GM21619 (cell line): ENCODE data around the gene FDX2.
"Not testable (repeated sequence)": the region's sequence is repeated elsewhere in the genome, so short reads cannot be mapped to it uniquely, and the experiment has no call there.

Experiments used
- ATAC-seq: cut with Tn5 transposase; IDR thresholded peaks from one replicate; pipeline ENCODE4 v1.9.1; 2021; ENCODE audit not compliant: unreplicated experiment

FDX2 gene

DNA sequence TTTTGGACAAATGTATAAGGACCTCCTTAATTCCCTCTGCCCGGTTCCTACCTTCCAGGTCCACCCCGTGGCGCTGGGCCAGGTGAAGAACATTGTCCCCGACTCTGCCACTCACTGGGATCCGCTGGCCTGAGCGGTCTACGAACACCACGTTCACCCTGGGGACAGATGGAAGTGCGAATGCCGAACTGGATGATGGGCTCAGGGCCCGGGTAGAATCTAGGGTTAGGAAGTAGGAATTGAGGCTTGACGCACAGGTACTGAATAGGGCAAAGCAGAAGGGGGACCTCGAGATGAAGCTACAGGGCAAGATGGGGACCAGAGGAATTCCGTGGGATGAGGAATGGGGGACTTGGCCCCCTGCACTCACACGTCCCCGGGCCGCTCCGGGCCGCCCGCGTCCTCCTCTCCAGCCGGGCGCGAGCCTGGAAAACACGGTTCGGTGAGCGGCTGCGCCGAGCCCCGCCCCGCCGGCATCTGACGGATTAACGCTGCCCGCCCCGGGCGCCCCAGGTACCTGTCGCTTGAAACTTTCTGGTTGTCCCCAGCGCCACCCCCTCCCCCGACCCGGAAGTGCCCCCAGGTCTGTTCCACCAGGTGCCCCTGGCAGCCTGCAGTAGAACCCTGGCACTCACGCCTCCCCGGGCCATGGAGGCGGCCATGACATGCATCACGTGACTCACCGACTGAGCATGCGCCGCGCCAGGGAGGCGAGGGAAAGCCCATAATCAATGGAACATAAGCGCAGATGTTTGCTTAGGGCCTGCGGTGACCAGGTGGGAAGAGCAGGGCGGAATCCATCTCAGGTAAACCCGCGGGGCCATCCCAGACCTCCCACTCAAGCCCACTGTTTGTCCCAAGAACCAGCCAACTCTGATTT, at the start of gene FDX2:
Gene FDX2 (minus strand): TSS at position 681 of the 880 bp plus-strand sequence. CDS start 19 bp downstream, at position 662.
- ATAC-seq = no peak

DNA sequence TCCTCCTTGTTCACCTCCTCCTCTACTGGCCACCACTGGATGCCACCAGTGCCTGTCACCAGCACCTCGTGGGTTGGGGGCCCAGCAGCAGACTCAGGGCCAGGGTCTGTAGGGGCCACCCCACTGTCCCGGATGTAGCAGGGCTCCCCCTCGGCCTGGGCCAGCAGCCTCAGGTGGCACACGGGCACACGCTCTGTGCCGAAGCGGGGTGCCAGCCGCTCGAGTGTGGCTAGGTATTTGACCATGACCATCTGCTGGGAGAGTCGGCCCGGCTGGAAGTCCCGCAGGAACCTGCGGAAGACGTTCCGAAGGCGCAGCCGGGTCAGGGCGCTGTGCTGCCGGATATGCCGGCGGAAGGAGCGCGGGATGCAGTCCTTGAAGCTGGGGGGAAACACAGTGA, 49.7 kb upstream of the FDX2 start:
- no peak for ATAC-seq

DNA sequence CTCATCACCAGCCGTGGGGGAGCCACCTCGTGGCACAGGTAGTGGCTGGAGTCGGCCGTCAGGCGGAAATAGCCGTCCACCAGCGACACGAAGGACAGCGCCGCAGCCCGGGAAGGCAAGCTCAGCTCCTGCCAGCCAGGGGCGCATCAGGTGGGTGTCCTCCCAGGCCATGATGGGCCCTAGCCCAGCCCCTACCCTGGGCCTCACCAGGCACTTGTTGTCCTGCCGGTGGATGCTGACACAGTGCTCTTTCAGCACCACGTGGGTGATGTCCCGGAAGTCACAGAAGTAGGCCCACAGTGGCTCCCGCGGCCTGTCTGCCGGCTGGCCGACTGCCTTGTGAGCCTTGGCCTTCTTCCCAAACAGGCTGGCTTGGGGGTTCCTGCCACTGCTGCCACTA, 48.8 kb upstream of the FDX2 start:
- no peak for ATAC-seq

DNA sequence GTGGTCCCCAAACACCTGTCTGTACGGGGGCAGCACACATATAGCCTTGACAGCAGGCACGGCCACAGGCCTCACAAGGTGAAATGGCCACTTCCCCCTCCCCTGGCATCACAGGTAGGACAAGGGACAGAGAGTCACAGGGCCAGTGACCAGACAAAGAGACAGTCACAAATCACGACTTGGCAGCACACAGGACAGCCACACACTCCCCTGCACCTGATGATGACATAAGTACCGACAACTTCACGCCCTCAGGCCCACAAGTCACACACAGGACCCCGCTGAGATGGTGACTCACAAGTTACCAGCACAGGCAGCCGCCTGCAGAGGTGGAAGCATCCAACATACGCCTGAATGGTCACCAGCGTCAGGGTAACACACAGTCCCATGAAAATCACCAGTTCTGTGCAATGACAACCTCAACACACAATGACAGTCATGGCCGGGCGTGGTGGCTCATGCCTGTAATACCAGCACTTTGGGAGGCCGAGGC, 48.0 kb upstream of the FDX2 start:
- no peak for ATAC-seq

DNA sequence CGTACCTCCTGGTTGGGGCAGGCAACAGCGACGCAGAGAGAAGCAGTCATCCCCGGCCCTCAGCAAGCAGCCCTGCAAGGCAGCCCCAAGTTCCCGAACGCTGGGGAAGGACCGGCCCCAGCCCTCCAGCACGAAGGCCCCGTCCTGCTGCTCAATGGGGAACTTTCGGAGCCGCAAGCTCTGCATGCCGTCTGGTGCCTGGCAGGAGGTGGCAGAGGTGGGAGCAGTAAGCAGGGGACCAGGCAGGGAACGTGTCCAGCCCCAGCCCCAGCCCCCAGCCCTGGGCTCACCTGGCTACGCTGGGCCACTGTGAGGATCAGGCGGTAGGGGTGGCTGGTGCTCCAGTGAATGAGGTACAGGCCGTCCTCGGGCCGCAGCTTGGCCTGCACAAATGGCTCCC, 46.4 kb upstream of the FDX2 start:
- ATAC-seq = no peak

DNA sequence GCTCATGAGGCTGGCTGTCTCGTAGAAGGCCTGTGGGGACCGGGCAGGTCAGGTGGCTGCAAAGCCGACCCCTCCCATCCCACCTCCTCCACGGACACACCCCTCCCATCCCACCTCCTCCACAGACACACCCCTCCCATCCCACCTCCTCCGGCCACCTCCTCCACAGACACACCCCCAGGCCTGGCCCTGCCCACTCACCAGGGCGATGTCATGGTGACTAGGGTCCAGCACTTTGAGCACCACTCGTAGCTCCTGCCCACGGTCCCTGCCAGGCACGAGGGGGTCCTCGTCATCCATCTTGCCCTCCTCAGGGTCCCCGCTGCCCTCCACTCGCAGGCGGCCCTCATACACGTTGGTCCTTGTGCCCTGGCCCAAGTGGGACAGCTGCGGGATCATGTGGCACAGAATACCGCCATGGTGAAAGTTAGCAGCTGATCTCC, 45.8 kb upstream of the FDX2 start:
- ATAC-seq = no peak

DNA sequence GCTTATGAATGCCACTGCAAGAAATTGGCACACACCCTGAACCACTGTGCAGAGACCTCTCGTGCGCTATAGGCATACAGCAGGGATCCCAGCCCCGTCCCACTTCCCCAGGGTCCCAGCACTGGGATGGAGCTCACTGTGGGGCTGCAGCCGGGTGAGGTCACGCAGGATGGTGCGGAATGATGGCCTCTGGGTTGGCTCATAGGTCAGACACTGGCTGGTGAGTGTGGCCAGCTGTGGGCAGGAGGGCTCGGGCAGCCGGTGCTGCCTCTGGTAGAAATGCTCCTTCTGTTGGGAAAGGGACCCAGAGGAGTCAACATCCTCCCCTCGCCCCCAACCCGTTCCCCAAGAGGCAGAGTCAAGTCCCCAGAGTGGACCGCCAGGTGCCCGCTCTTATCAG, 40.6 kb upstream of the FDX2 start:
- no peak for ATAC-seq

DNA sequence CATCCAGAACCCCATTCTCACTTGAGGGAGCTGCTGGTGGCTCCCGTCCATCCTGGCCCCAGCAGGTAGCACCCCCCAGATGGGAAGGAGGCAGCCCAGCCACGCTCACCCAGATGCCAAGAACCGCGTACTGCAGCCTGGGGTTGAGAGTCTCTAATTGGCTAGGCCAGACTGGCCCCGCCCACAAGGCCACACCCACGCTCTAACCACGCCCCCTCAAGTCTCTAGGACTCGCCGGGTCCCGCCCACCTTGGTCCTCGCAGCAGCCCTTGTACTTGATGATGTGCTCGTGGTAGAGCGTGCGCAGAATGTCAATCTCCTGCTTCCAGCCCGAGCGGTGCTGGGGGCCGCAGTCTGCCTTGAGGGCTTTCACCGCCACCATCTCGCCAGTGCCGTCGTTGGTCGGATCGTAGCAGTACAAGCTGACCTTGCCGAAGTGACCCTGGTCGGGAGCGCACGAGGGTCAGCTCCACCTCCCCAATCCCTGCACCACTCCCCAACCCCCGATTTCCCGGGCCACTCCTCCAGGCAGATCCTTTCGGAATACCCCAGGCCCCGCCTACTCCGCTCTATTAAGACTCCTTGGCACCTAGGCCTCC, 38.1 kb upstream of the FDX2 start:
- no peak for ATAC-seq

DNA sequence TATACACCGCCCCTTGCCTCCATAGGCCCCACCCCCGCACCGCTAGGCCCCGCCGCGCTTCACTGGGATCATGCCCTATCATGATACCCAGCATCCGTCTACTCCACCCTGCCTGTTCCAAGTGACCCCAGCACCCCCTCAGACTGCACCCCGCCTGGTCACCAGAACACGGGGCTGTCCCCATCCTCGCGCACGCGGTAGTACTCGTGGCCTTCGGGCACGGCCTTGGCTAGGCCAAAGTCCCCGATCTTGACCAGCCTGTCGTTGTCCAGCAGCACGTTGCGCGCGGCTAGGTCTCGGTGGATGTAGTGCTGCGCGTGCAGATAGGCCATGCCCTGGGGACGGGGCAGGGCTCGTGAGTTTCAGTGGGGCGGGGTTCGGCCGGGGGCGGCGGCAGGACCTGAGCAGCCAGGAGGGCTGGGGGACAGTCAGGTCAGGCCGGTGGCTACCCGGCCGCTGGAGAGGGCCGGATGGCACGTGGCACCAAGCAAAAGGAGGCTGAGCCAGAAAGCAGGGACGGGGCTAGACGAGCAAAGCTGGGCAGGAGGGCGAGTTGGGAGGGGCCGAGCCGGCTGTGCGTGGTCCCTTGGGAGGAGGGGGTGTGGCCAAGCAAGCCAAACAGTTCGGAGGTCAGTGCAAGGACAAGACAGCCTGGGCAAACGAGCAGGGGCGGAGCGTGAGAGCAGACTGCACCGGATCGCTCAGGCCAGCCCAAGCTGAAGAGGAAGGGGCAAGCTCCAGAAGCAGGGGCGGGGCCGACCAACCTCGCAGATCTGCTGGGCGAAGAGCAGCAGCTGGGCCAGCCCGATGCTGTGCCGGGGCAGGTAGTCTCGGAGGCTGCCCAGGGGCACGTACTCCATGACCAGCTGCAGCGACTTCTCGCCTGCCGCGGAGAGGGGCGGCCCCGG, 37.2 kb upstream of the FDX2 start:
- no peak for ATAC-seq

DNA sequence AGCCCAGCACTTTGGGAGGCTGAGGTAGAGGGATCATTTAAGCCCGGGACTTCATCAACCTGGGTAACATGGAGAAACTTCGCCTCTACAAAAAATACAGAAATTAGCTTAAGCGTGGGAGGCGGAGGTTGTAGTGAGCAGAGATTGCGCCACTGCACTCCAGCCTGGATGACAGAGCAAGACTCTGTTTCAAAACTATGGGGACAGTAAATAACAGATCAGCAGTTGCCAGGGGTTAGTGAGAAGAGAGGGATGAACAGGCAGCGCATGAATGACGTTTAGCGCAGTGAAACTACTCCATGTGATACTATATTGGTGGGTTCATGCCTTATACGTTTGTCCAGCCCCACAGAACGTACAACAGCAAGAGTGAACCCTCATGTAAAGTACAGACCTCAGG, 30.7 kb upstream of the FDX2 start:
- no peak for ATAC-seq

DNA sequence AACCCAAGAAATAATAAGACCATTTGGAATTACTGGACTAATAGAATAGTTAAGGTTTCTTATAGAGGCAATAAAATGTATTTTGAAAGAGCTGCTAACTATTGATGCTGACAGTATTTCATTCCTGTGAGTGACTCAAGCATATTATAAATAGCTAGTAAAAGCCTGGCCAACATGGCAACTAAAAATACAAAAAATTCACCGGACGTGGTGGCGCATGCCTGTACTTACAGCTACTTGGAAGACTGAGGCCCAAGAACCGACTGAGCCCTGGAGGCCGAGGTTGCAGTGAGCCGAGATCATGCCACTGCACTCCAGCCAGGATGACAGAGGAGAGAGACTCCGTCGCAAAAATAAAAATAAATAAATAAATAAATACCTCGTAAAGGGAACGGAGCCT, 29.0 kb upstream of the FDX2 start:
- no peak for ATAC-seq

DNA sequence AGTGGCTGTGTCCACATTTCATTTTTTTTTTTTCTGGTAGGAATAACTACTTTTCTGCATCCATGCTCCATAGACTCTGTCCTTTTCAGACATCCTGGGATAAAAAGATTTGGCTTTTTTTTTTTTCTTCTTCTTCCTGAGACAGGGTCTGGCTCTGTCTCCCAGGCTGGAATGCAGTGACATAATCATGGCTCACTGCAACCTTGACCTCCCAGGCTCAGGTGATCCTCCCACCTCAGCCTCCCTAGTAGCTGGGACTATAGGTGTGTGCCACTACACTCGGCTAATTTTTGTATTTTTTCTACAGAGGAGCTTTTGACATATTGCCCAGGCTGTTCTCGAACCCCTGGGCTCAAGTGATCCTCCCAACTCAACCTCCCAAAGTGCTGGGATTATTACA, 27.7 kb upstream of the FDX2 start:
- ATAC-seq = no peak

DNA sequence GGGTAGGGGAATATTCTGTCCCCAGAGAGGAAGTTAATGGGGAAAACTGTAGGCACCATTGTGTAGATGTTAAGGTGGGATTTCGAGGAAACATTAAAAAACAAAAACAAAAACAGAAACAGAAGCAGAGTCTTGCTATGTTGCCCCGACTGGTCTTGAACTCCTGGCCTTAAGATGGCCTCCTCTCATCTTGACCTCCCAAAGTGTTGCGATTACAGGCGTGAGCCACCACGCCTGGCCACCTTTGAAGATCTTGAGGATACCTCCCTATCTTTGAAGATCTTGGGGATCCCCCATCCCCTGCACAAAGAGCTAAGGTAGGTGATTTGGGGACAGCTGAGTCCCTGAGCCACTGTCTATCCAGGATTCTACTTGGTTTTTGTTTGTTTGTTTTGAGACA, 24.2 kb upstream of the FDX2 start:
- ATAC-seq = no peak

DNA sequence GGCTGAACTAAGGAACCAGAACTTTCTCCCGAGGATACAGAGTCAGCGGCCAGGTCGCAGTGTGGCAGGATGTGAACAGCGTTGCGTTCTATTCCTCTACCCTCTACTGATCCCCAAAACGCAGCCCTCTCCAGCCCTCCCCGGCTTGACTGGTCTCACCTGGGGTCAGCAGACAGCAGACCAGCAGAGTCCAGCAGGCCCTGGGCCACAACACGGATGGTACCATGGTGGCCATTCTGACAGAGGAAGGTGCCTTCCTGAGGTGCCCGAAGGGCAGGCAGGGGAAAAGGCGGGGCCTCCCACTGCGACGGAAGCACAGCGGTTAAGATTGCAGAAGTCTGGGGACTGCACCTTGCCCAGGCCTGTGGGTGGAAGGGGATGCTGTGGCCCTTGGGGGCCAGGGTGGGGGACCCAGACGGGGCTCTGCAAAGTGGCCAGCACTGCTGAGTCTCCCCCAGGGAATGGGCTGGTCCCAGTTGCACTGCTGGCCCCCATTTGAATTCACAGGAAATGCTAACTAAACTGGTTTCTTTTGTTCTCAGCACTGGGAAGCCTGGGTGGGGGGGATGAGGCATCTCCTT, 23.7 kb upstream of the FDX2 start, which contains the start of gene ICAM3:
Gene ICAM3 (minus strand): TSS at position 245 of the 581 bp plus-strand sequence. CDS start 10 bp downstream, at position 235.
- peak; percentile 72 for ATAC-seq

DNA sequence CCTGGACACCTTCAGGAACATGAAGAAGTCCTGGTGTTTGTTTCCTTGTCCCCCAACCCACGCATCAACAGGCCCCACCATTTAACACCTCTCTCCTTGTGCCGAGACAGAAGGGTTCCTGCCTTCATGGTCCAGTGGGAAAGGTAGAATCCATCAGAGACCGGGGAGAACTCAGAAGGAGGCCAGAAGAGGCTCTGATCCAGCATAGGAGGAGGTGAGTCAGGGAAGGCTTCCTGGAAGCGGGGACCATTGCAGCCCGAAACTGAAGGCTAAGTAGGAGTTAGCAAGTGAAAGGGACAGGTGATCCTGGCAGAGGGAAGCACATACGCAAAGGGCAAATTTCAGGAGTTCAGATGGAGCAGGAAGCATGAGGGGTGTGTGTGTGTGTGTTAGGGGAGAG, 23.1 kb upstream of the FDX2 start:
- ATAC-seq = peak; percentile 8

DNA sequence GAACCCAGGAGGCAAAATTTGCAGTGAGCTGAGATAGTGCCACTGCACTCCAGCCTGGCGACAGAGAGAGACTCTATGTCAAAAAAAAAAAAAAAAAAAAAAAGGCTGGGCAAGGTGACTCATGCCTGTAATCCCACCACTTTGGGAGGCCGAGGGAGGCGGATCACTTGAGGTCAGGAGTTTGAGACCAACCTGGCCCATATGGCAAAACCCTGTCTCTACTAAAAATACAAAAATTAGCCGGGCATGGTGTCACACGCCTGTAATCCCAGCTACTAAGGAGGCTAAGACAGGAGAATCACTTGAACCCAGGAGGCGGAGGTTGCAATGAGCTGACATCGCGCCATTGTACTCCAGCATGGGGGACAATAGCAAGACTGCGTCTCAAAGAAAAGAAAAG, 20.9 kb upstream of the FDX2 start:
- ATAC-seq = not testable (repeated sequence)

DNA sequence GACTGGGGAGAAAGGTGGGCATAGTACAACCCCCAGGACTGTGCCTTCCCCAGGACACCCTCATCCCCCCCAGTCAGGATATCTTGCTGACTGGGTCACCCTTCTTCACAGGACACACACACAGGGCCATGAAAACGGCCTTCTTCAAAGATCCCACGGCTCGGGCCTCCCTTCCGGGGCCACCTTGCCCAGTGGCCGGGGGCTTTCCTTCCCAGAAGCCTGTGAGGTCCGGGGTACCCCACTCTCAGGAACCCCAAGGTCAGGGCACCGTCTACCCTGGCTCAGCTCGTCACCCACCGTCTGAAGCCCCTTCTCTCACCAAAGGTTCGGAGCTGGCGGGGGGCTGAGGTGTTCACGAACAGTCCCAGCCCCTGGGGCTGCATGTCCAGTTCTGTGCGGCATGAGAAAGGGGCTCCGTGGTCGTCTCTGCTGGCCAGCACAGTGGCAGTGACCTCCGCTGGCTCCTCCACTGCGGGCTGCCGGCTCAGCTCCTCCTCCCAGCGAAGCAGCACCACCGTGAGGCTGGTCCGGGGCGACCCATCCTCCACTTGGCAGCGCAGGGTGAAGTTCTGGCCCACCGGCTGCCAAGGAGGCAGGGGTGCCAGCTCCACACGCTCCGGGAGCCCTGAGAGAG, 19.7 kb upstream of the FDX2 start:
- no peak for ATAC-seq

DNA sequence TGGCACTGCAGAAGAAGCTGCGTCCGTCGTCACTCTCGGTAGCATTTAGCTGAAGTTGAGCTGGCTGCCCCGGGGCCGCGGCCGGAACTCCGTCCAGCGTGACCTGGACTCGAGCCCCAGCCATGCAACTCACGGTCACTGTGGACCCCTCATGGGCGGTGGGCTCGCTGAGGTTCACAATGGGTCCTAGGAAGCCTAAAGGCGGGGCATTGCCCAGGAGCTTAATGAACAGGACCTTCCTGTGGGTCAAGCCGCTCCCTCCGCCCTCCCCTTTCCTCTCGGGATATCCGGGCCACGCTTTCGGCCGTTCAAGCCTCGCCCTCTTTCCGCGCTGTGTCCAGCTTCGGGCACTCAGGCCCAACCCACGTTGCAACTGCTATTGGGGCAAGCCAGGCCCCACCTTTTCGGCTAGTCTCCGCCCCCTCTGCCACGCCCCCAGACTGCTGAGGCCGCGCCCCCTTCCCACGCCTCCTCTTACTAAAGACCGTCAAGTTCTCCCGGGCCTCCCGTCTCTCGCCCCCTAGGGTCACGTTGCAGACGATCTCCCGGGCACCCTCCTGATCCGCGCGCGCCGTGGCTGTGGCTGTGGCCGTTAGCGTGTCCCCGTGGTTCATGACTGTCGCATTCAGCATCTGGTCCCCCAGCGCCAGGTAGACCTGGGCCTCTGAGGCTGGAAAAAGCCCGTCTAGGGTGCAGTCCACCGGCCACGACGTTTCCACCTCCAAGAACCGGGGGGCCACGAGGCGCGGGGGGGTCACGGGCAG, 19.0 kb upstream of the FDX2 start:
- no peak for ATAC-seq

DNA sequence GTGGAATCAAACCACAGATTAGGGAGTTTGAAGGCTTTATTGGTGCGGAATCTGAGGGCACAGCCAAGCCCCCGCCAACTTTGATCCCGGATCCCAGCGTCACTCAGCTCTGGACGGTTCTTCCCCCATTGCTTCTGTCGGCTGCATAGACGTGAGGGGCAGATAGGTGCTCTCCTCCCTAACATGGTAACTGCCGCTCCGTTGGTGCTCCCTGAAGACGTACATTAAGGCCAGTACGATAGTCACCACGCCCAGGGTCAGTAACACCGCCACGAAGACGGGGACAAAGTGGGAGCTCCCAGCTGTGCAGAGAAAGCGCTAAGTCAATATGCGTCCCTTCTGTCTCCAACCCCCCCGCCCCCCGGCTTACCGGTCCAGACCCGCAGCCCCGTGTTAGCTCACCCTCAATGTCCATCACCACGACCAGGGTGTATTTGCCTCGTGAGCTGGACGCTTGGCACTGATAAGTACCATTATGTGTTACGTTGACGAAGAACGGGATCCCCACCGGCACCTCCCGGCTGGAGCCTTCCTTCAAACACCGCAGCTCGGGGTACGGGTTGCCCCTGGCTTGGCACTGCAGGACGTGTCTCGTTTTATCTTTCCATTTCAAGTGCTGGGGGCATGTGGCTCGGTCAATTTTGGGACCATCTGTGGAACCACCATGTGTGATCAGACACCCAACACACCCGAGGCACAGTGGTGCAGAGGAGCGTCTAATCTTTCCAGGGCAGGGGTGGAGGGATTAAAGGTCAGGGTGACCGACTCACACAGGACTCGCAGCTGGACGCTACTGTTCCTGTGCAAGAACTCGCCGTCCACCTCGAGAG, 18.2 kb upstream of the FDX2 start:
- ATAC-seq = no peak
